HG03025 (cell line): ENCODE data around the gene SCGB1C1.
"Not testable (repeated sequence)": the region's sequence is repeated elsewhere in the genome, so short reads cannot be mapped to it uniquely, and the experiment has no call there.

Source experiments
- ATAC-seq: cut with Tn5 transposase; IDR thresholded peaks from one replicate; pipeline ENCODE4 v1.9.1; 2021; ENCODE audit warnings: mild to moderate bottlenecking, moderate library complexity; ENCODE audit not compliant: unreplicated experiment, low FRiP score

Gene SCGB1C1

GRCh38 chr11:236774-237767 is 44.2 kb downstream of the SCGB1C1 start, which contains the start of gene PSMD13:
PSMD13 (plus strand) TSS chr11:236976; CDS start chr11:237050, 74 bp downstream.
- peak; percentile 73 for ATAC-seq

GRCh38 chr11:238346-238745 is 45.5 kb downstream of the SCGB1C1 start:
- not testable (repeated sequence) for ATAC-seq

GRCh38 chr11:240315-240714 is 47.4 kb downstream of the SCGB1C1 start:
- ATAC-seq: no peak

- no peak for ATAC-seq
Observed at GRCh38 chr11:241634-242033, 48.8 kb downstream of the SCGB1C1 start.
